Measurements from ENCODE around the gene TRAPPC1. TPM values are rescaled to one million over a fixed set of nuclear protein-coding genes. Genes with fewer than 3 reads are reported as not detected.
A peak's percentile ranks its signal among the peaks of the same experiment; 100 is the strongest.

The TRAPPC1 gene
- total RNA-seq = 135 TPM
- long read RNA-seq, transcript TRAPPC1-201 (4 exons, 811 nt) = major isoform, 14 of 17 reads
- long read RNA-seq, partial matches to known transcripts = 1 of 17 reads
- long read RNA-seq, other reads (novel, unspliced or antisense) = 0 of 17 reads

GRCh38 chr17:7931709-7932482 lies at the start of gene TRAPPC1, which contains the start of gene CNTROB:
Gene TRAPPC1 (minus strand): TSS chr17:7931946. CDS start chr17:7931829, 117 bp downstream.
Gene CNTROB (plus strand): TSS chr17:7932206. CDS start chr17:7933080, 874 bp downstream.
- Histone ChIP-seq H3K36me3 (peaks cover 24% of the 10 kb centered on the region), H3K4me1 (peaks cover 10% of the 10 kb centered on the region), H3K9me3 (no peaks in the 10 kb centered on the region), H3K4me3 (peak within 1 kb of the TSS; percentile 83), H3K27me3 (no peaks in the 10 kb centered on the region), H3K27ac (peak within 1 kb of the TSS; percentile 85)
- DNase-seq = peak; percentile 100
- ATAC-seq = peak; percentile 96
- intact Hi-C loops (cut with DNase I) = no loop called here
- TF ChIP-seq, protein P1, sequence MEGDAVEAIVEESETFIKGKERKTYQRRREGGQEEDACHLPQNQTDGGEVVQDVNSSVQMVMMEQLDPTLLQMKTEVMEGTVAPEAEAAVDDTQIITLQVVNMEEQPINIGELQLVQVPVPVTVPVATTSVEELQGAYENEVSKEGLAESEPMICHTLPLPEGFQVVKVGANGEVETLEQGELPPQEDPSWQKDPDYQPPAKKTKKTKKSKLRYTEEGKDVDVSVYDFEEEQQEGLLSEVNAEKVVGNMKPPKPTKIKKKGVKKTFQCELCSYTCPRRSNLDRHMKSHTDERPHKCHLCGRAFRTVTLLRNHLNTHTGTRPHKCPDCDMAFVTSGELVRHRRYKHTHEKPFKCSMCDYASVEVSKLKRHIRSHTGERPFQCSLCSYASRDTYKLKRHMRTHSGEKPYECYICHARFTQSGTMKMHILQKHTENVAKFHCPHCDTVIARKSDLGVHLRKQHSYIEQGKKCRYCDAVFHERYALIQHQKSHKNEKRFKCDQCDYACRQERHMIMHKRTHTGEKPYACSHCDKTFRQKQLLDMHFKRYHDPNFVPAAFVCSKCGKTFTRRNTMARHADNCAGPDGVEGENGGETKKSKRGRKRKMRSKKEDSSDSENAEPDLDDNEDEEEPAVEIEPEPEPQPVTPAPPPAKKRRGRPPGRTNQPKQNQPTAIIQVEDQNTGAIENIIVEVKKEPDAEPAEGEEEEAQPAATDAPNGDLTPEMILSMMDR (IDR thresholded peaks at IDR 0.05) = no peak

DNA sequence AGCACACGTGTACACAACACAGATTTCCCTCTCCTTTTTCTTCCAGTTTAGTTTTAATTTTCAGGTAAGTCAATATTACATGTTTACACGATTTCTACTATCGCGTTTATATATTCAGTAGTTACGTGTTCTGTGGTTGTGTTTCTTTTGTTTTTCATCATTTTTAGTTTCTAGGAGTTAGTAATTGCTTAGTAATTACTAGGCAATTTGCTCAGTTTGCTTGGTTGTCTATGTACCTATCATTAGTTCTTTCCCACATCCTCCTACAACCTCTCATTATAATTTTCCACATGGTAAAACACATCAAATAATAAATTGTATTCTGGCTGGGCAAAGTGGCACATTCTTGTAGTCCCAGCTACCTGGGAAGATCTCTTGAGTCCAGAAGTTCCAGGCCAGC lies 46.1 kb upstream of the TRAPPC1 start:
- TF ChIP-seq, protein P1 (IDR thresholded peaks at IDR 0.05) = no peak
- H3K27me3 ChIP-seq = no peaks in the 10 kb centered on the region
- no peak overlapping the region for H3K4me3 ChIP-seq
- no peaks in the 10 kb centered on the region for H3K36me3 ChIP-seq
- DNase-seq = no peak
- no peak for ATAC-seq
- H3K4me1 ChIP-seq = no peaks in the 10 kb centered on the region
- intact Hi-C loops (cut with DNase I) = no loop called here
- H3K9me3 ChIP-seq = peaks cover 12% of the 10 kb centered on the region
- H3K27ac ChIP-seq = no peak overlapping the region

- Histone ChIP-seq H3K27me3 (no peaks in the 10 kb centered on the region), H3K4me1 (no peaks in the 10 kb centered on the region), H3K9me3 (peaks cover 12% of the 10 kb centered on the region), H3K4me3 (no peak overlapping the region), H3K36me3 (no peaks in the 10 kb centered on the region), H3K27ac (no peak overlapping the region)
- ATAC-seq = no peak
- TF ChIP-seq, protein P1 (IDR thresholded peaks at IDR 0.05) = no peak
- intact Hi-C loops (cut with DNase I) = no loop called here
- no peak for DNase-seq
Observed at GRCh38 chr17:7977039-7977438, 45.3 kb upstream of the TRAPPC1 start.

GRCh38 chr17:7974638-7975131 lies 42.9 kb upstream of the TRAPPC1 start:
- H3K36me3 ChIP-seq = no peaks in the 10 kb centered on the region
- DNase-seq (no peak), ATAC-seq (no peak)
- H3K4me1 ChIP-seq = no peaks in the 10 kb centered on the region
- peaks cover 12% of the 10 kb centered on the region for H3K9me3 ChIP-seq
- H3K4me3 ChIP-seq = no peak overlapping the region
- H3K27ac ChIP-seq = no peak overlapping the region
- H3K27me3 ChIP-seq = no peaks in the 10 kb centered on the region
- TF ChIP-seq, protein P1 (IDR thresholded peaks at IDR 0.05) = no peak
- intact Hi-C loops (cut with DNase I) = no loop called here

DNA sequence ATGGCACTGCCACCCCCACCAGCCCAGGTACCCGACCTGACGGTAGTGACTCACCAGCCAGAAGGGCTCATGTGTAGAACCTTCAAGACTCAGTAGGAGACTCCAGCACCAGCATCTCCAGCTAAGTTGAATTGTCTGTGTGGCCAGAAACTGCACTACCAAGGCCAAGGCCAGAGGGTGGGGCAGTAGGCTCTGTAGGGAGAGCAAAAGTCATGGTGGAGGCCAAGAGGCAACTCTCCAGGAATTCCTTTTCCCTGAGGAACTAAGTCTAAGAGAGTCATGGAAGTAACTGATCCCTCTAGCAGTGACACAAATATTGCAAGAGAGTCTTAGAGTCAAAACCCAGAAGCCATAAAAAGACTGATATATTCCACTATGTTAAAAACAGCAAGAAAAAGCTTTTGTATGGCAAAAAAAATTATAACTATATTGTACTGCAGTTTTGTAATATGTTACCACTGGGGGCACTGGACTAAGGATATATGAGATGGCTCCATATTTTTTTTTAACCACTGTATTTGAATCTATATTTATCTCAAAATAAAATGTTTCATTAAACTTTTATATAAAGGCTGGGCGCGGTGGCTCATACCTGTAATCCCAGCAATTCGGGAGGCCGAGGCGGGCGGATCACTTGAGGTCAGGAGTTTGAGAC lies 40.5 kb upstream of the TRAPPC1 start:
- intact Hi-C loops (cut with DNase I) = no loop called here
- DNase-seq = no peak
- Histone ChIP-seq H3K36me3 (no peaks in the 10 kb centered on the region), H3K27me3 (no peaks in the 10 kb centered on the region), H3K27ac (no peak overlapping the region), H3K4me3 (no peak overlapping the region), H3K4me1 (no peaks in the 10 kb centered on the region), H3K9me3 (peaks cover 12% of the 10 kb centered on the region)
- TF ChIP-seq, protein P1 (IDR thresholded peaks at IDR 0.05) = no peak
- no peak for ATAC-seq
